Smooth muscle cell (in vitro differentiated cells): ENCODE data around the gene UHRF1. TPM values are rescaled to one million over a fixed set of nuclear protein-coding genes. Genes with fewer than 3 reads are reported as not detected.

Experiments used
- DNase-seq: peaks from one replicate; lab custom pipeline; 2025; ENCODE audit not compliant: unreplicated experiment; lab: John Stamatoyannopoulos, UW
- H2AFZ ChIP-seq: fragments of 200-600 bp; sonication (generic); 2 replicates; pipeline ENCODE4 v1.6.0; 2016; ENCODE audit warnings: antibody characterized with exemption, low read depth, mild to moderate bottlenecking
- H3F3A ChIP-seq: fragments of 200-600 bp; sonication (generic); 2 replicates; pipeline ENCODE4 v1.6.0; 2017; ENCODE audit warnings: antibody characterized with exemption, low read depth
- H3K27ac ChIP-seq: fragments of 200-600 bp; sonication (generic); 2 replicates; pipeline ENCODE4 v1.5.1; 2016; ENCODE audit warnings: low read depth, mild to moderate bottlenecking
- H3K27me3 ChIP-seq: fragments of 200-600 bp; sonication (generic); 2 replicates; pipeline ENCODE4 v1.6.1; 2016; ENCODE audit warnings: low read depth, mild to moderate bottlenecking
- H3K36me3 ChIP-seq: fragments of 200-600 bp; sonication (generic); 2 replicates; pipeline ENCODE4 v1.5.1; 2016; ENCODE audit warnings: low read depth
- H3K4me1 ChIP-seq: fragments of 200-600 bp; sonication (generic); 2 replicates; pipeline ENCODE4 v1.5.1; 2016; ENCODE audit warnings: low read depth
- H3K4me2 ChIP-seq: fragments of 200-600 bp; sonication (generic); 2 replicates; pipeline ENCODE4 v1.6.0; 2016; ENCODE audit warnings: mild to moderate bottlenecking
- H3K4me3 ChIP-seq: fragments of 200-600 bp; sonication (generic); 2 replicates; pipeline ENCODE4 v1.5.1; 2016; ENCODE audit warnings: mild to moderate bottlenecking
- H3K79me2 ChIP-seq: fragments of 200-600 bp; sonication (generic); 2 replicates; pipeline ENCODE4 v1.6.0; 2016; ENCODE audit warnings: low read depth, mild to moderate bottlenecking
- H3K9ac ChIP-seq: fragments of 200-600 bp; sonication (generic); 2 replicates; pipeline ENCODE4 v1.6.0; 2016; ENCODE audit warnings: low read depth
- H3K9me3 ChIP-seq: fragments of 200-600 bp; sonication (generic); replicated peaks from 2 replicates; pipeline ENCODE4 v1.5.1; 2016; ENCODE audit warnings: low read depth
- H4K20me1 ChIP-seq: fragments of 200-600 bp; sonication (generic); 2 replicates; pipeline ENCODE4 v1.6.0; 2016; ENCODE audit warnings: low read depth
- CTCF ChIP-seq: fragments of 200-600 bp; sonication (generic); IDR thresholded peaks from 2 replicates; pipeline ENCODE4 v1.5.1; 2017; ENCODE audit warnings: borderline replicate concordance, mild to moderate bottlenecking, antibody characterized with exemption; ENCODE audit not compliant: insufficient read depth, poor library complexity, severe bottlenecking
- WGBS: methylation state at CpG from one replicate; pipeline ENCODE4 v1.1.7; 2016; ENCODE audit warnings: low lambda C conversion rate; 5-methylcytosine and 5-hydroxymethylcytosine counted together
- polyA plus RNA-seq: library from polyadenylated mRNA; unstranded; fragments of >200 nt; fragmentation: Nextera tagmentation; extraction: Ambion mirVana; gene quantifications from 2 replicates; pipeline ENCODE4 v1.2.1, GENCODE V29; 2016
- total RNA-seq: library from RNA; depleted of rRNA; stranded (reverse); fragments of >200 nt; gene quantifications from 2 replicates; pipeline ENCODE4 v1.2.3, GENCODE V29; 2014

UHRF1 gene
- total and polyA plus RNA-seq, 2 experiments from 2014 or later: 11.3 to 27.2 TPM

DNA sequence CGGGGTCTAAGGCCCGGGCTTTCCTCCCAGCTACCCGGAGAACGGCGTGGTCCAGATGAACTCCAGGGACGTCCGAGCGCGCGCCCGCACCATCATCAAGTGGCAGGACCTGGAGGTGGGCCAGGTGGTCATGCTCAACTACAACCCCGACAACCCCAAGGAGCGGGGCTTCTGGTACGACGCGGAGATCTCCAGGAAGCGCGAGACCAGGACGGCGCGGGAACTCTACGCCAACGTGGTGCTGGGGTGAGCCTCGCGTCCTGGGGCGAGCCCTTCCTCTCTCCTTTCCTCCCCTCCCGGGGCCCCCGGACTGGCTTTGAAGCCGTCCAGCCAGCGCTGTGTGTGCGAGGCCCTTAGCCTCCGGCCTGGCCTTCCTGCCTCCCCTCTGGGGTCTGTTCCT lies 23.4 kb downstream of the UHRF1 start:
- H3K9ac ChIP-seq: no peak overlapping the region

GRCh38 chr19:4933528-4933927 lies 24.2 kb downstream of the UHRF1 start:
- no peaks in the 10 kb centered on the region for H3K79me2 ChIP-seq
- H3K36me3 ChIP-seq: no peaks in the 10 kb centered on the region
- no peak overlapping the region for H3K4me2 ChIP-seq
- 82% methylated on average over 7 of the region's 7 CpGs for WGBS
- no peaks in the 10 kb centered on the region for H3K4me1 ChIP-seq
- H3F3A ChIP-seq: no peaks in the 10 kb centered on the region
- no peak overlapping the region for H3K9ac ChIP-seq
- H3K9me3 ChIP-seq: no peaks in the 10 kb centered on the region
- peaks cover 12% of the 10 kb centered on the region for H4K20me1 ChIP-seq
- no peak overlapping the region for H2AFZ ChIP-seq
- TF ChIP-seq CTCF: no peak
- no peaks in the 10 kb centered on the region for H3K27me3 ChIP-seq
- no peak for DNase-seq
- H3K4me3 ChIP-seq: no peak overlapping the region
- H3K27ac ChIP-seq: no peak overlapping the region

More for the DNA sequence above, 23.4 kb downstream of the UHRF1 start:
- peaks cover 8% of the 10 kb centered on the region for H3K79me2 ChIP-seq
- no peaks in the 10 kb centered on the region for H3K36me3 ChIP-seq
- H3K4me1 ChIP-seq: no peaks in the 10 kb centered on the region
- no peaks in the 10 kb centered on the region for H3F3A ChIP-seq
- H4K20me1 ChIP-seq: peaks cover 7% of the 10 kb centered on the region
- H2AFZ ChIP-seq: no peak overlapping the region
- H3K4me2 ChIP-seq: no peak overlapping the region
- WGBS: 96% methylated on average over 28 of the region's 32 CpGs
- H3K9me3 ChIP-seq: no peaks in the 10 kb centered on the region
- no peak for DNase-seq
- H3K27ac ChIP-seq: no peak overlapping the region
- no peak overlapping the region for H3K4me3 ChIP-seq
- TF ChIP-seq CTCF: no peak
- no peaks in the 10 kb centered on the region for H3K27me3 ChIP-seq

GRCh38 chr19:4935444-4935843 lies 26.1 kb downstream of the UHRF1 start:
- H3K9me3 ChIP-seq: no peaks in the 10 kb centered on the region
- H3K27me3 ChIP-seq: no peaks in the 10 kb centered on the region
- WGBS: 92% methylated on average over 8 of the region's 8 CpGs

More at GRCh38 chr19:4935444-4935843, 26.1 kb downstream of the UHRF1 start:
- Histone ChIP-seq H3K4me3 (no peak overlapping the region), H4K20me1 (peaks cover 12% of the 10 kb centered on the region), H3K4me2 (no peak overlapping the region), H3K4me1 (no peaks in the 10 kb centered on the region), H3K27ac (no peak overlapping the region), H3K79me2 (no peaks in the 10 kb centered on the region), H3K9ac (no peak overlapping the region), H3K36me3 (no peaks in the 10 kb centered on the region), H2AFZ (no peak overlapping the region), H3F3A (no peaks in the 10 kb centered on the region)
- TF ChIP-seq CTCF: no peak
- DNase-seq: no peak
